Stimulated activated CD8-positive, alpha-beta memory T cell treated with anti-CD3 and anti-CD28 coated beads, Interleukin-7, amount 100 ng/mL, for 24 hours (primary cell): ENCODE results near the gene CADM3.

ENCODE experiments used
- DNase-seq: peaks from one replicate; pipeline ENCODE4 v3.0.0-alpha.2; 2020; ENCODE audit warnings: low read depth

The CADM3 gene, protein sequence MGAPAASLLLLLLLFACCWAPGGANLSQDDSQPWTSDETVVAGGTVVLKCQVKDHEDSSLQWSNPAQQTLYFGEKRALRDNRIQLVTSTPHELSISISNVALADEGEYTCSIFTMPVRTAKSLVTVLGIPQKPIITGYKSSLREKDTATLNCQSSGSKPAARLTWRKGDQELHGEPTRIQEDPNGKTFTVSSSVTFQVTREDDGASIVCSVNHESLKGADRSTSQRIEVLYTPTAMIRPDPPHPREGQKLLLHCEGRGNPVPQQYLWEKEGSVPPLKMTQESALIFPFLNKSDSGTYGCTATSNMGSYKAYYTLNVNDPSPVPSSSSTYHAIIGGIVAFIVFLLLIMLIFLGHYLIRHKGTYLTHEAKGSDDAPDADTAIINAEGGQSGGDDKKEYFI

DNA sequence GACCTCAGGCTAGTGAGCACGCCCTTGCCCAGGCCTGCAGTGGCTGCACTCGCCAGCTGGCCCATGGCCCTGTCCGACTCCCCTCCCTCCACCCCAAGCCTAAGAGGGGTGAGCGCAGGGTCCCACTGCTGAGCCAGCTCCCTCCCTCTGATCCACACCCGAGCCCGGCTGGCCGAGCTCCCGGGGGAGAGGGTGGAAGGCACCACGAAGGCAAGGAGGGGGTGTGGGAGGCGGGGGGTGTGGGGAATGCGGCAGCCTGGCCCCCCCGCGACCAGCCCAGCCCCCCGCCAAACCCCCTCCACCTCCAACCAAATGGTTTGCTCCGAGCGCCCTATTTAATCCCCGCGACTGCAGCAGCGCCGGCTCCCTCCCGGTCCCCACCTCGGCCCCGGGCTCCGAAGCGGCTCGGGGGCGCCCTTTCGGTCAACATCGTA, at the start of gene CADM3:
CADM3 (plus strand) TSS at position 362 of the 434 bp plus-strand sequence. CDS start 151 bp downstream, outside the sequence.
- DNase-seq, result no peak

DNA sequence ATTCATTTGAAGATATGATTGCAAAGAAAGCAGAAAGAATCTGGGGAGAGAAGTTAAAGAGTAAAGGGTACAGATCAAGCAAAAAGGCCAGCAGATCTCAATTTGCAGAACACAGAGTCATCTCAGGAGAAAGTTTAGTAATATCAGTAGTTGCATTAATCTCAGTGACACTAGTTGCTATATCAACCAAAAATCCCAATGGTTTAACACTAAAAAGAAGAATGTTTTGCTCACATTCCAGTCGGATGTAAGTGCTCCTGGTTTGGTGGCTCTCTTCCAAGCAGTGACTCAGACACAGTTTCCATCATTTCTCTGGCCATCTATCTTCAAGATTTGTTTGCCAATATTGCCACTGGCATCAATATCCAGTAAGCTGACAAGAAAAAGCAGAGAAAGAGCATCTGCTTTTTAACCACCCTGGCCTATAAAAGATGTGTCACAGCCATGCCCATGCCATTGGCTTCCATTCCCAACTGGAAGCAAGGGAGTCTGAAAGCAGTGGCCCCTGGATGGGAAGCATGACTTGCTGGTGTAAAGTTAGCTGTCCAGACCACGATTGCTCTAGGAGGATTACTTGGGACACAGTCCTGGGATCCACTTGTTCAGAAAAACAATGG, 49.3 kb upstream of the CADM3 start:
- no peak for DNase-seq

DNA sequence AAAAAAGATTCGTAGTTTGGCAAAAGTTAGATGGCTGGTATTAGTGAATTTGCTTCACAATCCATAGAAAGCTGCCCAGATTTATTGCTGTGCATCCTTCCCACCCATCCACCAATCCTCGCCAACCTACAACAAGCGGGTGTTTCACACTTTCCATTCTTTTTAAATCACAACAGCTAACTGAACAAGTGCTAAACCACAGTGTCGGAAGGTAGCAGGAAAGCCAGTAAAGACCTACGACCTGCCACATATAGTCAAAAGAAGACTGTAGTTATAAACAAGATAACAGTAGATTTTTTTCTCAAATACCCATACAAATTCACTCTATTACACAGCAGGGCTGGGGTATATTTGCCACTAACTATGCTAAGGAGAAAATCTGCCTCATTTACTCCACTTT, 47.8 kb upstream of the CADM3 start:
- DNase-seq, result no peak

DNA sequence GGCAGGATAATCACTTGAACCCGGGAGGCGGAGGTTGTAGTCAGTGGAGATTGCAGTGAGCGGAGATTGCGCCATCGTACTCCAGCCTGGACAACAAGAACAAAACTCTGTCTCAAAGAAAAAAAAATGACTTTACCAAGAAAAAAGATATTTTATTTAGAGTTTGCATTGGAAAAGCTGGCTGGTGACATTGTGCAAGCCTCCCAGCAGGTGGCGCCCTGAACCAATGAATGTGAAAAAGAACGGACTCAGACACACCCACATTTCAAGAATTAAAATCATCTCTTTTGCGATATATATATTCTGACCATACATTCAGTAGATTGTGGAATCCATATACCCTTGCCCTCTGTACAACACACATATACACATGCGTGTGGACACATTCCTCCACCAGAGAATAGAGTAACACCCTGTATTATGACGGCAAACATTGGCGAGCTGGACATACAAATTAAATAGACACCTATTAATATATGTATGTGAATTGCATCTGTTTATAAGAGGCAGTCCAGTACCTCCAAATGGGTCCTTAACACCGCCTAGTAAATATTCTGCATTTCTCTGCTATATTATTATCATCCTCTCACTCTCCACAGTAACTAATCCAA, 39.0 kb upstream of the CADM3 start:
- DNase-seq, result peak; percentile 56

DNA sequence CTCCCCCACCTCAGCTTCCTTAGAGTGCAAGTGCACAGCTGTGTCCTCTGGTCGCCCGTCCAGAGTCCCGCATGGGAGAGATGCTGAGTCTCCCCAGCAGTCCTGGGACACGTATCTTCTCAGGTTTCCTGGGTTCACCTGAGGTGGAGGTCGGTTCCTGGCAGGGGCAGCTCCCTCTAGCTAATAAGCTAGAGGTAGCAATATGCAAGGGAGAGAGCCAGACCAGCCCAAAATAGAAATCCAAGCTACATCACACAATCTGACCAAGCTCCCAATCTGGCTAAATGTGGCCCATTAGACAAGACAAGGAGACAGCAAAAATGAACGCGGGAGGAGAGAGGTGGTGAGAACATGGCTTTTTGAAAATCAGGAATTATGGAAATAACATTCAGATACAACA, 30.9 kb upstream of the CADM3 start:
- DNase-seq, result no peak

DNA sequence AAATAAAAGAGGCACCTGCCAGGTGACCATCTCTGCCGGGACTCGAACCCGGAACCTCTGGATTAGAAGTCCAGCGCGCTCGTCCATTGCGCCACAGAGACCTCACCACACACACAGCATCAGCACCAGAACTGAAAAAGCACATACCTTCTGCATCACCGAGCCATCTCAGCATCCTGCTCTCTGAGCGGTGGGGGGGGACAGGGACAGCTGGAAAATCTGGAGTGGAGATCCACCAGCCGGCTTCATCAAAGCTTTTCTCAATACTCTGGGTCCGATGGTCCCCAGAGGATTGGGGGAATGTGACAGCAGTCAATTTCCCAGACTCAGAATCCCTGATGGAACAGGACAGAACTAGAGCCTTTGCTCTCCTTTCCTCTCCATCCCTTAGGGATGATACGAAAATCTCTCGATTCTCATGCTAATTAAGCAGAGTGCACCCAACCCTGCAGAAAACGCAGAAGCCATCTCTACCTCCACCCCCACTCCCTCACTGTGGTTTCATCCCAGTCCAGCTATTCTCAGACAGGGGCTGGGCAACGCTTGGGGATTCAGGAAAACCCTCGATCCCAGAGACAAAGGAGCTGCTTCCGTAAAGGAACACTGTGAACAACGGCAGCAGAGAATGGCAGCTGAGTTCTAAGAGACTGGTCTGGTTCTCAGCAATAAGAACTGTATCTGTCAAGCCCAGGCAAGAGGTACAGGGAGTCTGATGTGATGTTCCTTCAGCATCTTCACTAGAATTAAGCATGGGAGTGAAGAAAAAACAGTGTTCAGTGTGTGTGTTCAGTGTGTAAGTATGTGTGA, 29.6 kb upstream of the CADM3 start:
- DNase-seq, result no peak

DNA sequence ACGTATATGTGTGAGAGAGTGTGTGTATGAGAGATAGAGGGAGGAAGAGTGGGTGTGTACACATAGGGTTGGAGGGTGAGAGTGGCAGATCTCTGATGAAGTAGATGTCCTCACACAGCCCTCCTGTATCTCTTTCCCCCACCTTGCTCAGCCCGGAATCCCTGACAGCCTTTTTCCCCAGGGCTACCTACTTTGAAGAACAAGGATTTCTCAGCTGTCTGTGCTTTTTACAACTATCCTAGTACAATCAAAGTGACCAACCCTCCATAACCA, 29.1 kb upstream of the CADM3 start:
- DNase-seq, result no peak

DNA sequence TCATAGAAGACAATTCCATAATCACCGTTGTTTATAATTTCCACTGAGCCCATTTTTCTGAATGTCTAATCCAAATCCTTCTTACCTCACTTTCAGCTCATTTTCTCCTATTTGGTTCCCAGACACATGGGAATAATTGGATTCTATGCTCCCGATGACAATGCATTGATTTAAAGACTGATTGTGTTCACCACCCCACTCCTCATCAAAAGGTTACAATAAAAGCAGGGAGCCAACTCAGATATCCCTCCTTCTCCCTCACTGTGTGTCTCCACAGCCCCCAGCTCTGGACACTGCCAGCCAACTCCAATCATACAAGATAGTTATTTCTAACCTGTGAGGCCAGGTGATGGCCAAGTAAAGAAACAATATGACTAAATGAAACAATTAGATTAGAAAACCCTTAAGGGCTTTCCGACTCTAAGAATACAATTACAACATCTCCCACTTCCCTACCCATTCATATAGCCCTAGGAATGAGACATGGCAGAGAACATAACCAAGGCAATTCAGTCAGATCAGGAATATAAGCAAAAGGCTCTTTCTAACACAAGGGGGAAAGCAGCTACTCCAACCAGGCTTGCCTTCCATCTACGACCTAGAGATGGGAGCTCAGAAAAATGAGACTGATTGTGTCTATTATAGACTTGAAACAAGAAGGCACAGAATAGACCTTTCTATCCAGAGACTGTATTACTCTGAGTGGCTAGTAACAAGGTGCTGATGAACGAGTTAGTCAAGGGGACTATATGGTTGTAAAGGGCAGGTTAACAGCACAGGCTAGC, 28.5 kb upstream of the CADM3 start:
- DNase-seq, result no peak

DNA sequence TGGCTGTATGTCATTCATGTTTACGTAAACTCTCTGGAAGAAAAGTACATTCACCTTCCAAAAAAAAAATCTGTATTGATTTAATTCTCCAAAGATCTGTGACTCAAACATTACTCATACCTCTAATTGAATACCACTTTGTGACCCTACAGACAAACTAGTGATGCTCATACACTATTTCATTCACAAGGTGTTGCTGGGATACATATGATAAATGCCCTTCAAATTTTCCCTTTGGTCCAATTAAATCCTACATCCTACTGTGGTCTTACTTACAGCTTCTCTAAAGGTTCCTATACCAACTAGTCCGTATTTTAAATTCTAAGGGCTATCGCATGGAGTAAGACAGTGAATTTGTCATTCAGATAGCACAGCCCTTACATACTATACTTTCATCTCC, 26.8 kb upstream of the CADM3 start:
- DNase-seq, result no peak

DNA sequence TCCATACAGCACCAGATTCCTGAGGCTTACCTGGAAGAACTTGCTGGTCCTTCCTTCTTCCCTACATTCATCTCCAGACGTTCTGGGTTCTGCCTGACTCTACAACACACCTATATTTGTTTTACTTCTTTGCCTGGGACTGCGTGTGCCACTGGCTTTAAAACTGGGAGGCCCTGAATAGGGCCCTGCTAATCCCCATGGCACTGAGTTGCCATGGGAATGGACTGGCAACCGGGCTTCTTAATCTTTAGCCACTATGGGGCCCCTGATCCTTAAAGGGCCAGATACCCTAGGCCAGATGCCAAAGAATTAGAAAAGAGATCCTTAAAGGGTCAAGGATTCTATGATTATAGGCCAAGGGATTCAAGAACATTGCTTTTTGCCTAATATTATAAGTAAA, 24.4 kb upstream of the CADM3 start:
- no peak for DNase-seq

DNA sequence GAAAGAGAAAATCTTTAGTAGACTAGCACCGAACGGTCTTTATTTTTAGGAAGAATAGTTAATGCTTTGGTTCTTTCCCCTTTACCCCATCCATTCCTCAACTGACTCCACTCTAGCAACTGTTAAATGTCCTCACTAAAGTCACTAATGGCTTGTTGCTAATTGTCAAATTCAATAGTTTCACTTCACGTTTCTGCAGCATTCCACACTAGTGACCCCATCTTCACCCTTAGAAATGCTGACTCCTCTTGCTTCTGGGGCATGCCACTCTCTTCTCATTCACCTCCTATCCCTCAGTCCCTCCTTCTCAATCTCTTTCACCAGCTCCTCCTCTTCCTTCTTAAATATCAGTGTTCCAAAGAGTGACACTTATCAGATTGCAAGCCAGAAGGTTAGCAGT, 19.4 kb upstream of the CADM3 start:
- DNase-seq, result no peak

DNA sequence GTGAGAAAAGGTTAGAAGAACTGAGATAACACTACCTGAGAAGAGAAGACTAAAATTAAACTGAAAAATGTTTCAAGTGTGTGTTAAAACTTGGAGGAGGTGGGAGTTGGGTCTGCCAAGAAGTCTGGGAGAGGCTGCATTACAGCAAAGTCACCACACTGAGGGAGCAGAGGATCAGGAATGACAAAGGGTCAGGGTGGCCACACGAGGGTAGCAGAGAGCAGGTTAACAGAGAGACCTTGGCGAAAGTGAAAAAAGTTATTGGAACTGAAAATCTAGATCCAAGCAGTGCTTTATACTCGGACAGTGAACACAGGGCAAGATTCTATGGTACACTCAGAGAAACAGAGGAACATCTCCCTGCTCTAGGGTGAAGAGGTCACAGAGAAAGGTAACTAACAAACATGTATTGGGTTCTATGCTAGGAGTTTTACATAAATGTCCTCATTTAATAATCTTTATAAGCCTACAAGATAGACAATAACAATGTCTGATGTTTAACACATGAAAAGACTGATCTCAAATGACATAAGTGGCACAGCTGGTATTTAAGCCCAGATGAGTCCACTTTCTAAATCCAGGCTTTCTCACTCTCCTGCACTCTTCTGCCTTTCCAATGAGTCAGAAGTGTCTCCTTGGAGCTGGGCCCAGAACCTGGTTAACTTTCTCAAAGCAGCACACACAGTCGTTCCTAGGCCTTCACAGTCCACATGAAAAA, 10.3 kb upstream of the CADM3 start:
- DNase-seq, result peak; percentile 33

DNA sequence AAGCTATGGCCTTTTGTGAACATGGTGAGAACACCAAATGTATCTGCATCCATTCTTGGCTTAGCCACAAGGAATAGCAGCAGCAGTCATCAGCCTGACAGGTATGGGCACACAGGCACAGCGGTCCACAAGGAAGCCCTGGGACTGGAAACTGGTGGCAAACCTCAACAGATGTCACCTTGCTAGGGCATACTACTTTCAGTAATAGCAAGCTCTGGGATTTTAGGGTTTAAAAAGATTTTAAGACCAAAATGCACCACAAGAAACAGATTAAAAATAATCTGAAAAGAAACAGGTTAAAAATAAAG, 9.7 kb upstream of the CADM3 start:
- DNase-seq, result no peak

DNA sequence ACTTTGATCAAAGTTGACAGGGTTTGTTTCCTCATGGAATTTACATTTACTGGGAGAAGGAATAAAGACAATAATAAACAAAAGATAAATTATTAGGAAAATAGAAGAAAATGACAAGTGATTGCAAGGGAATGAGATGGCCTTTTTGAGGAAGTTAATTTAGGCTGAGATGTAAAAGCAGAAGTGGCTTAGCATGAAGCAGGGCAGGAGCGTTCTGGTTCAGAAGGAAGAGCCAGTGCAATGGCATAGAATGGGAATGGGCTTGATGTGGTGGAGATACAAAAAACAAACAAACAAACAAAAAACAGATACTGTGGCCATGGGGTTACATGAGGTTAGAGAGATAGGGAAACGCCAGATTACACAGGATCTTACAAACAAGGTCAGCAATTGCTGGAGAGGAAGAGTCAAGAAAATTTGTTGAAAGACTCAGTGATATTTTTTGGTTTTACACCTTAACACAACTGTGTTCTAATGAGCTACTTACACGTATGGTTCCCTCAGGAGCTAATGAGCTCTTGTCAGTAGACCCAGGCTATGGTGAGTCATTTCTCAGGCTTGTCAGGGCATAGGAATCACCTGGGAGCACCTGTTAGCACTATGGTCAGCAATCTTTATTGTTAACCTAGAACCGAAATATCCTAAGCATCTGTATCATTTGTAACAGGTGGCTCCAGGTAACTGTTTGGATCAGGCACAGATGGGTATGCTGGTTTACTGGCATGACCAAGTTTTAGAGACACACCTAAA, 8.7 kb upstream of the CADM3 start:
- DNase-seq, result no peak

DNA sequence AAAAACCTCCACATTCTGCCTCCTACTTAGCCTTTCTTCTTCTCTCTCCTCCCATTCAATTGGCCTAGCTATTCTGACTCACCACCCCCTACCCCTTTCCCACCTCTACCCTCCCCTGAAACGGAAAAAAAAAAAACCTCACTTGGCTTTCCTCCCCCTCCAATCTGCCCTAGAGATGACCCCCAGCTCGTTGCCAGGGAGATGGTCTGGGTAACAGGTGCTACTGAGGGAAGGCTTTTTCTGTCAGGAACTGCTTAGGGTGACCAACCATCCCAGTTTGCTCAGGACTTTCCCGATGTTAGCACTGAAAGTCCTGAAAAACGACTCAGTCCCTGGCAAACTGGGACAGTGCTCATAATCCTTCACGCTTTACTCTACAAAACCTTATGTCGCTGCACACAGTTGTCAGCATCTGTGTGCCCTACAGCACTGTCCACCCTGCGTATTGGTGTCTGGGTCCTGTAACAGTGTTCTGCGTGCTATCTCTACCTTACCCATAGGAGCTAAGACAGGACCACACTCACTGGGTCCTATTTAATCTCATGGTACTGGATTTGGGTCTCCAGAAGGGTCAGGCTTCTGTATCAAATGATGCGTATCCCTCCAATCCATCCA, 7.7 kb upstream of the CADM3 start:
- DNase-seq, result no peak

DNA sequence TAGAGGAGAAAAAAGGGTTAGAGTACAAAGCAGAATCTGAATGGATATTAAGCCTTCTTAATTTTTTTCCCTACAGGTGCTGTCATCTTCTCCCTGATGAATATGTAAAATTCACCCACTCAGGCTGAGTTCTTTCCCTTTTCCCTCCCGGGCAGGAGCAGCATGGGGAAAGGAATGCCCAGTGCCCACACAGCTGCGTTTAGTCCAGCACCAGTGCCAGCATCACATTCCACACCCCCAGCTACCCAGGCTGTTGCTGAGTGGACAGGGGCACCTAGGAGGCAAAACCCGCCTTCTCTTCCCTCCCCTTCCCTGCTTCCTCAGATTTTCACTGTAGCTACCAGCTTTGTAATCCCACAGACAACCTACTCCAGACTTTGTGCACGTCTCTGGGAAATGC, 3.4 kb upstream of the CADM3 start:
- DNase-seq, result no peak

DNA sequence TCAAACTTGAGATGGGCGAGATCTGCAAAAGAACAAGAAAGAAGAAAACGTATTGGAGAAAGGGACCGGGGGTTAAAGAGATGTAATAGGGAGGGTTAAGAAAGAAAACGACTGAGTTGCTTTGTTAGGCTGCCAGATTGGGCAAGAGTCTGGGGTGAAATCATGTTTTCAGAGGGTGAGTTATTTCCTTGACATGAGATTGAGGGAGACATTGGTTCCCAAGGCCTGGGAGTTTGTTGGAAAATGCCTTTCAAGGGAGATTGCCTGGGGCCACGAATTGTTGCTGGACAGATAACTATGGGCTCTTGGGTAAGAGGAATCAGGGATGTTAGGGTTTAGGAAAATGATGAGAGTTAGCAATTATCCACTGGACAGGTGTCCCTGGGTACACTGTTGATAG, 776 bp upstream of the CADM3 start:
- no peak for DNase-seq

DNA sequence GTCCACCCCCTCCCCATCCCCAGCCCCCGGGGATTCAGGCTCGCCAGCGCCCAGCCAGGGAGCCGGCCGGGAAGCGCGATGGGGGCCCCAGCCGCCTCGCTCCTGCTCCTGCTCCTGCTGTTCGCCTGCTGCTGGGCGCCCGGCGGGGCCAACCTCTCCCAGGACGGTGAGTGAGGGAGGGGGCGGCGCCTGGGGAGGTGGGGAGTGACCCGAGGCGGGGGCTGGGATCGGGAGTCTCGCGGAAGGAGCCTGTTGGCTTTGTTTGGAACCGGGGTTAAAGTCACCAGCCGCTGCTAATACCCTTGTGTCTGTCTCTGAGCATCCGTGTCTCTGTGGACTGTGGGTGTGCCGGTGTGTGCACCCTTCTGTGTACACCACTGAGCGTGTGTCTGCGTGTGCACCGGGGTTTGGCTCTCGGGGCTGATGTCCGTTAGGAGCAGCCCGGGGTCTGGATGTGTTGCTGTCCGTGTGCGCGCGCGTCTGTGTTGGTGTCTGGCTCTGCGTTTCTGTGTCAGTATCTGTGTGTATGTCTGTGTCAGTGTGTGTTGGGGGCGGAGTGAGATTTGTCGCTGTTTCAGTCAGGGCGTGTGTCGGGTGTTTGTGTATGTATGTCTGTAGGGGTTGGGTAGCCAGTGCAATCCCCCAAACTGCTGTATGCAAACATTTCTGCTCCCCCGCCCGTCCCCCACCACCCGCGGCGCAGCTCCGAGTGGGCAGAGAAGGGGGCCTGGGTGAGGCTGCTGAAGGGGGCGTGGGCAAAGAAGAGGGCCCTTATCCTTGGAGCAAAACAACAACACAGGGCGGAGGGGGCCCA, 480 bp downstream of the CADM3 start:
- DNase-seq, result no peak

DNA sequence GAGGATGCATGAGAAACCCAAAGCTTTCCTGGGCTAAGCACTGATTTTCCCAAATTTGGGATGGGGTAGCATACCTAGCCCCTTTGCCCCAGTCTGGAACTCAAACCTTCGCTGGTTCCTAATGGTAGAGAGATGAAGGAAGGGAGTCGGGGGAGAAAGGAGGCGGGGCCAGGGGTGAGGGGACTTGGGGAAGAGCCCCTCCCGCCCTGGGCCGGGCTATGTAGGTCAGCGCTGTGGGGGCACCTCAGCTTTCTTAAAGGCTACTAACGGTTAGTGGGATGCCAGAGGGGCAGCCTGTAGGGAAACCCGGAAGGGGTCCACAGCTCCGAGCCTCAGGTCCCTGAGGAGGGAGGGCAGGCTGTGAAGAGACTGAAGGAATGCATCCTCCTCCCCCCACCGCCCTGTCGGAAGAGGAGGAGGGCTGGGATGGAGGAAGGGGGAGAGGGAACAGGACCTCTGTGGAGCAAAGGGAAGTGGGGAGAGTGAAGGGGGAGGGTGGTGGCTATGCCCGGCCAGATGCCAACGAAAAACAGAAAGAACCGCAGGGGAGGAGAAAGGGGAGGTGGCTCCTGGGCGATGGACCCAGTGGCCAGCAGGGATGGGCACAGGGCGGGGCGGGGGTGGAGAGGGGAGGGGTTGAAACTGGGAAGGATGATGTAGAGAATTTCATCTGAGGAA, 1.3 kb downstream of the CADM3 start:
- no peak for DNase-seq
